ENCODE measurements around the gene RAB30.

GRCh38 chr11:83027289-83027688 is 44.4 kb downstream of the RAB30 start:
- TF ChIP-seq CTCF (IDR thresholded peaks at IDR 0.05; ENCODE audit: poor library complexity) (no peak), EZH2 (IDR thresholded peaks at IDR 0.05; ENCODE audit: borderline replicate concordance) (no peak), EZH2phosphoT487 (IDR thresholded peaks at IDR 0.05; ENCODE audit: low read depth, severe bottlenecking, unreplicated experiment) (no peak)

Data from hepatocyte (in vitro differentiated cells).